HEK293T (cell line): ENCODE results near the gene KRTAP4-9.
"Not testable (repeated sequence)": the region's sequence is repeated elsewhere in the genome, so short reads cannot be mapped to it uniquely, and the experiment has no call there.

ENCODE experiments used
- ELF4 ChIP-seq: fragments of 450-650 bp; IDR thresholded peaks from 2 replicates; pipeline ENCODE4 v1.6.1; 2017; ENCODE audit warnings: antibody characterized with exemption
- LEF1 ChIP-seq: fragments of 450-650 bp; IDR thresholded peaks from 2 replicates; pipeline ENCODE4 v1.6.1; 2017; ENCODE audit warnings: mild to moderate bottlenecking, borderline replicate concordance

GRCh38 chr17:41084100-41084856 is 20.9 kb upstream of the KRTAP4-9 start, which contains the start of gene KRTAP4-7:
- not testable (repeated sequence) for TF ChIP-seq LEF1, ELF4
